GM23338 (cell line): Measurements from ENCODE around the gene UFSP1.

Experiments
- CTCF ChIP-seq, 2 experiments: fragments of 200-600 bp in 1 of 2; sonication (generic) in 1 of 2; conservative IDR thresholded peaks; 2 replicates each; pipeline versions ENCODE4 v1.5.1 to v1.6.1; 2016 to 2017; ENCODE audit warnings: antibody characterized with exemption in 2 of 2, low read depth in 2 of 2, mild to moderate bottlenecking in 2 of 2, moderate library complexity in 1 of 2
- EZH2 ChIP-seq: fragments of 200-600 bp; sonication (generic); IDR thresholded peaks from one replicate; pipeline ENCODE4 v1.8.0; 2017; ENCODE audit warnings: antibody characterized with exemption, mild to moderate bottlenecking, low read depth; ENCODE audit not compliant: unreplicated experiment
- JUNB ChIP-seq: IDR thresholded peaks from one replicate; pipeline ENCODE4 v1.6.1; 2016; ENCODE audit warnings: antibody characterized with exemption; ENCODE audit not compliant: unreplicated experiment

- TF ChIP-seq CTCF (conservative IDR thresholded peaks at IDR 0.05; ENCODE audit: low read depth in 2 of 2) (no peak), EZH2 (no peak), JUNB (no peak)
These were observed 3.9 kb downstream of the UFSP1 start for GRCh38 chr7:100885440-100886141.
